Kidney (tissue), 14 donors: ENCODE results near the gene CYBRD1. TPM values are rescaled to one million over a fixed set of nuclear protein-coding genes. Genes with fewer than 3 reads are reported as not detected.
"Not testable (repeated sequence)": the region's sequence is repeated elsewhere in the genome, so short reads cannot be mapped to it uniquely, and the experiment has no call there.

ENCODE experiments used
- DNase-seq, 5 donors: peaks; one replicate each; pipeline ENCODE4 v3.0.0-alpha.2; 2013 to 2020
- FAIRE-seq: peaks from 2 replicates; lab custom pipeline; 2012; peaks lifted over from hg19 to GRCh38; lab: Jason Lieb, UNC
- H3K27ac ChIP-seq, 2 donors: one replicate each; pipeline ENCODE4 v1.7.0; 2013; ENCODE audit warnings: low read depth in 2 of 2, low read length in 2 of 2, inconsistent platforms in 1 of 2
- H3K27me3 ChIP-seq: one replicate; pipeline ENCODE4 v1.7.1; 2013; ENCODE audit warnings: low read length, inconsistent platforms; ENCODE audit not compliant: control insufficient read depth, insufficient read depth
- H3K36me3 ChIP-seq, 3 donors: one replicate each; pipeline versions ENCODE4 v1.7.0 to v1.7.1; 2013; ENCODE audit warnings: low read length in 3 of 3, control low read depth in 1 of 3, inconsistent platforms in 1 of 3; ENCODE audit not compliant: insufficient read depth in 3 of 3, control insufficient read depth in 2 of 3
- H3K4me1 ChIP-seq, 3 donors: one replicate each; pipeline versions ENCODE4 v1.7.0 to v1.7.1; 2013; ENCODE audit warnings: low read length in 3 of 3, inconsistent platforms in 1 of 3, low read depth in 1 of 3; ENCODE audit not compliant: control insufficient read depth in 2 of 3, insufficient read depth in 2 of 3
- H3K4me3 ChIP-seq, 3 donors: one replicate each; pipeline versions ENCODE4 v1.7.0 to v1.8.1; 2013; ENCODE audit warnings: low read length in 3 of 3, control low read depth in 1 of 3, inconsistent platforms in 1 of 3
- H3K9ac ChIP-seq, 3 donors: one replicate each; pipeline versions ENCODE4 v1.7.0 to v1.7.1; 2013; ENCODE audit warnings: low read length in 3 of 3, control low read depth in 1 of 3, inconsistent platforms in 1 of 3
- H3K9me3 ChIP-seq, 3 donors: one replicate each; pipeline versions ENCODE4 v1.7.0 to v1.7.1; 2013; ENCODE audit warnings: low read length in 3 of 3, control low read depth in 1 of 3, inconsistent platforms in 1 of 3; ENCODE audit not compliant: control insufficient read depth in 2 of 3, insufficient read depth in 1 of 3
- intact Hi-C: fragments of 100-400 bp; cut with DNase I; formaldehyde crosslinking; loops from one replicate; pipeline ENCODE4 v1.11.1; 2022
- polyA plus RNA-seq: library from polyadenylated mRNA; stranded (reverse); fragments of 350-450 nt; fragmentation: Illumina TruSeq; extraction: RNeasy Lipid Tissue Mini Kit (QIAGEN cat#74804); gene quantifications from one replicate; pipeline ENCODE4 v1.2.3, GENCODE V29; 2014; ENCODE audit warnings: low read depth, low replicate concordance; ENCODE audit not compliant: insufficient read depth
- total RNA-seq: library from RNA; stranded (reverse); fragmentation: NEBNext Ultra II Directional; extraction: Animal tissue kit (Norgen Biotek cat#: 25700); gene quantifications from one replicate; pipeline ENCODE4 v1.2.1, GENCODE V29; 2021
- TF ChIP-seq, protein P1 (sequence below): IDR thresholded peaks from 3 replicates; pipeline ENCODE4 v1.5.1; 2012; ENCODE audit warnings: mild to moderate bottlenecking, moderate library complexity, borderline replicate concordance; ENCODE audit not compliant: insufficient read depth; ENCODE audit errors: extremely low read depth
- donor health status: control.
- donor health status: control.
- donor health status: control.
- donor health status: control.
- donor health status: control.
- donor health status: DM: yes; HTN: yes; CAD: no.
- donor health status: Normal renal cell carcinoma (clear cell type).

CYBRD1 gene
- total and polyA plus RNA-seq, 2 donors from 2014 or later: 17.7 to 57.3 TPM

DNA sequence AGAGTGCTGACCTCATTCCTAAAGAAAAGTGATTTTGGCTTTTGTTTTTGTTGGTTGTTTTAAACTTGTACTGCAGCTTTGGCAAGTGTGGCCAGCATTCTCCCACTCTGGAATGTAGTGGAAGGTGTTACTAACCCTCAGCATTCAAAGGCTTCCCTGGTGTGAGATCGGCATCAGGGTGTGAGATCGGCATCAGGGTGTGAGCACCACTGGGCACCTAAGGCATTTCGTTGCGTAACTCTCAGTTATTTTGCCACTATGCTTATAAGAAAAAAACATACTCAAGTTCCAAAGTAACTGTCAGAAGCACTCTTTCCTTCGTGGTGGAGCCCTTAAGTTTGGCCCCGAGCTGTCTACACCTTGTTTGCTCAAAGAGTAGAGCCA, 1.7 kb downstream of the CYBRD1 start:
- Histone ChIP-seq H3K27me3 (no peaks in the 10 kb centered on the region), H3K4me1 (peaks cover 0 to 9% (median 8%) of the 10 kb centered on the region in 3 donors), H3K4me3 (peak overlapping the region; percentile 63 to 86 (median 73)), H3K27ac (peak overlapping the region in 1 of 2 donors; percentile 71), H3K9ac (peak overlapping the region; percentile 17 to 64 (median 26)), H3K36me3 (no peaks in the 10 kb centered on the region), H3K9me3 (no peaks in the 10 kb centered on the region)
- TF ChIP-seq, protein P1, sequence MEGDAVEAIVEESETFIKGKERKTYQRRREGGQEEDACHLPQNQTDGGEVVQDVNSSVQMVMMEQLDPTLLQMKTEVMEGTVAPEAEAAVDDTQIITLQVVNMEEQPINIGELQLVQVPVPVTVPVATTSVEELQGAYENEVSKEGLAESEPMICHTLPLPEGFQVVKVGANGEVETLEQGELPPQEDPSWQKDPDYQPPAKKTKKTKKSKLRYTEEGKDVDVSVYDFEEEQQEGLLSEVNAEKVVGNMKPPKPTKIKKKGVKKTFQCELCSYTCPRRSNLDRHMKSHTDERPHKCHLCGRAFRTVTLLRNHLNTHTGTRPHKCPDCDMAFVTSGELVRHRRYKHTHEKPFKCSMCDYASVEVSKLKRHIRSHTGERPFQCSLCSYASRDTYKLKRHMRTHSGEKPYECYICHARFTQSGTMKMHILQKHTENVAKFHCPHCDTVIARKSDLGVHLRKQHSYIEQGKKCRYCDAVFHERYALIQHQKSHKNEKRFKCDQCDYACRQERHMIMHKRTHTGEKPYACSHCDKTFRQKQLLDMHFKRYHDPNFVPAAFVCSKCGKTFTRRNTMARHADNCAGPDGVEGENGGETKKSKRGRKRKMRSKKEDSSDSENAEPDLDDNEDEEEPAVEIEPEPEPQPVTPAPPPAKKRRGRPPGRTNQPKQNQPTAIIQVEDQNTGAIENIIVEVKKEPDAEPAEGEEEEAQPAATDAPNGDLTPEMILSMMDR: no peak
- intact Hi-C loops: no loop called here
- DNase-seq (peak in 1 of 5 donors; percentile 38), FAIRE-seq (no peak)

DNA sequence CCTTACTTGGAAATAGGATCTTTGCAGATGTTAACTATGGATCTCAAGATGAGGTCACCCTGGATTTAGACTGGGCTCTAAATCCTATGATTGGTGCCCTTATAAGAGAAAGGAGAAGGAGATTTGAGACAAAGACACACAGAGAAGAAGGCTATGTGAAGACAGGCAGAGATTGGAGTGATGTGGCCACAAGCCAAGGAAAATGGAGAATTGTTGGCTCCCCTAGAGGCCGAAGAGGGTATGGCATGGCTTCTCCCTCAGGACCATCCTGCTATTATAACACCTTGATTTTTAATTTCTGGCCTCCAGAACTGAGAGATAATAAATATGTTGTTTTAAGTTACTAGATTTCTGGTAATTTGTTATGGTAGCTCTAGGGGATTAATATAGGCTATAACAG, 7.6 kb downstream of the CYBRD1 start:
- intact Hi-C loops: no loop called here
- Histone ChIP-seq H3K4me1 (no peaks in the 10 kb centered on the region), H3K4me3 (no peak overlapping the region), H3K36me3 (no peaks in the 10 kb centered on the region), H3K9ac (no peak overlapping the region), H3K9me3 (no peaks in the 10 kb centered on the region), H3K27me3 (no peaks in the 10 kb centered on the region), H3K27ac (no peak overlapping the region)
- FAIRE-seq (no peak), DNase-seq (no peak)
- TF ChIP-seq, protein P1: peak; percentile 11

DNA sequence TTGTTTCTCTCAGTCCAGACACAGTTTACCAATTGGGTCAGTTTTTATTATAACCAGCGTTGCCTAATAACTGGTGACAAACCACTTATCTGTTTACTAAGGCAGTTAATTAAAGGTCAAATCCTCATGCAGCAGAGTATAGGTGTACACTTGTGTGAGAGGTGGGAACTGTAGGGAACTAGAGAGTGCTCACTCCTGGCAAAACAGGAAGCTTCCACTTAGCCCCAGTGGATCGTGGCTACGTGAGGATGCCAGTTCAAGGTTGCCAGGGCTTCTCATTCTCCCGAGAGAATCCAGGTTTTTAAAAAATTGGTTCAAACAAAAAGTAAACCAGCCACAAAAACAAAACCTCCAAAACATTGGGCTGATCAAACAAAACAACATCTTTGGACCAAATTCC, 8.1 kb downstream of the CYBRD1 start:
- DNase-seq (no peak), FAIRE-seq (no peak)
- H3K9ac ChIP-seq: no peak overlapping the region
- no peak overlapping the region for H3K27ac ChIP-seq
- no peaks in the 10 kb centered on the region for H3K36me3 ChIP-seq
- intact Hi-C loops: no loop called here
- no peak overlapping the region for H3K4me3 ChIP-seq
- TF ChIP-seq, protein P1: no peak
- no peaks in the 10 kb centered on the region for H3K9me3 ChIP-seq
- no peaks in the 10 kb centered on the region for H3K4me1 ChIP-seq
- H3K27me3 ChIP-seq: no peaks in the 10 kb centered on the region

DNA sequence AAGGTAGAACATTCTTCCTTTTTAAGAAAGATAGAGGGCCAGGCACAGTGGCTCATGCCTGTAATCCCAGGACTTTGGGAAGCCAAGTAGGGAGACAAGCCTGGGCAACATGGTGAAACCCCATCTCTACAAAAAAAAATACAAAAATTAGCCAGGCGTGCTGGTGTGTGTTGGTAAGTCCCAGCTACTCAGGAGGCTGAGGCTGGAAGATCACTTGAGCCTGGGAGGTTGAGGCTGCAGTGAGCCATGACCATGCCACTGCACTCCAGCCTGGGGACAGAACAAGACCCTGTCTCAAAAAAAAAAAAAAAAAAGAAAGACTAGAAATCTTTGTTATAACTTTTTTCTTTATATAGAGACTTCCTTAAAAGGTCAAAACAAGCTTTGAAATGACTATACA, 8.6 kb downstream of the CYBRD1 start:
- intact Hi-C loops, H3K9ac ChIP-seq, H3K27me3 ChIP-seq, H3K36me3 ChIP-seq, H3K4me3 ChIP-seq, H3K4me1 ChIP-seq, FAIRE-seq, H3K9me3 ChIP-seq, DNase-seq, H3K27ac ChIP-seq: not testable (repeated sequence)
